H1 (cell line): ENCODE measurements around the gene HTRA2. TPM values are rescaled to one million over a fixed set of nuclear protein-coding genes. Genes with fewer than 3 reads are reported as not detected.

Experiments used
- BACH1 ChIP-seq: IDR thresholded peaks from 2 replicates; pipeline ENCODE4 v1.6.1; 2012; ENCODE audit warnings: low read length, improper control_type of control experiment
- BCL11A ChIP-seq, 2 experiments: IDR thresholded peaks; one replicate each; pipeline ENCODE4 v1.6.1; 2011; ENCODE audit warnings: low read depth in 2 of 2, low read length in 2 of 2, mild to moderate bottlenecking in 2 of 2
- CBX8 ChIP-seq: fragments of 300-800, 300-1000 bp; sonication (generic); IDR thresholded peaks from 2 replicates; pipeline ENCODE4 v1.7.1; 2016; ENCODE audit warnings: low read depth, low read length, borderline replicate concordance
- CEBPB ChIP-seq: IDR thresholded peaks from 2 replicates; pipeline ENCODE4 v1.6.1; 2012; ENCODE audit warnings: low read depth, low read length
- CHD1 ChIP-seq: IDR thresholded peaks from 2 replicates; pipeline ENCODE4 v1.6.1; 2012; ENCODE audit warnings: low read depth, low read length, improper control_type of control experiment
- HDAC6 ChIP-seq: IDR thresholded peaks from one replicate; pipeline ENCODE4 v1.7.1; 2012; ENCODE audit warnings: low read depth, mild to moderate bottlenecking, inconsistent platforms, low read length, moderate library complexity
- JUND ChIP-seq: IDR thresholded peaks from 2 replicates; pipeline ENCODE4 v1.6.1; 2011; ENCODE audit warnings: mild to moderate bottlenecking, improper control_type of control experiment, low read length
- KDM5A ChIP-seq: fragments of 200-600 bp; IDR thresholded peaks from 2 replicates; pipeline ENCODE4 v1.7.1; 2012; ENCODE audit warnings: mild to moderate bottlenecking, low read length, inconsistent platforms, mixed read lengths
- MAFK ChIP-seq: IDR thresholded peaks from 2 replicates; pipeline ENCODE4 v1.6.1; 2012; ENCODE audit warnings: low read depth, mild to moderate bottlenecking, improper control_type of control experiment, low read length
- NRF1 ChIP-seq: IDR thresholded peaks from 2 replicates; pipeline ENCODE4 v1.6.1; 2011; ENCODE audit warnings: mild to moderate bottlenecking, low read depth, low read length, improper control_type of control experiment
- PHF8 ChIP-seq: fragments of 200-600 bp; sonication (generic); conservative IDR thresholded peaks from 2 replicates; pipeline ENCODE4 v1.7.1; 2012; ENCODE audit warnings: low read depth, mild to moderate bottlenecking, inconsistent platforms, low read length, moderate library complexity
- POU5F1 ChIP-seq: IDR thresholded peaks from 2 replicates; pipeline ENCODE4 v1.6.1; 2011; ENCODE audit warnings: low read depth, mild to moderate bottlenecking, low read length, moderate library complexity
- RXRA ChIP-seq: IDR thresholded peaks from 2 replicates; pipeline ENCODE4 v1.6.1; 2011; ENCODE audit warnings: low read depth, mild to moderate bottlenecking, low read length, moderate library complexity; ENCODE audit not compliant: insufficient read depth
- SAP30 ChIP-seq: fragments of 300-600 bp; sonication (generic); IDR thresholded peaks from 2 replicates; pipeline ENCODE4 v1.7.1; 2012; ENCODE audit warnings: low read length, moderate library complexity, mild to moderate bottlenecking, inconsistent platforms; ENCODE audit not compliant: insufficient read depth, insufficient replicate concordance
- SIX5 ChIP-seq: IDR thresholded peaks from 2 replicates; pipeline ENCODE4 v1.6.1; 2011; ENCODE audit warnings: mild to moderate bottlenecking, low read depth, low read length
- SP2 ChIP-seq: IDR thresholded peaks from 2 replicates; pipeline ENCODE4 v1.6.1; 2012; ENCODE audit warnings: mild to moderate bottlenecking, low read length, inconsistent platforms
- SUZ12 ChIP-seq: fragments of 200-600 bp; sonication (generic); IDR thresholded peaks from 2 replicates; pipeline ENCODE4 v1.6.1; 2012; ENCODE audit warnings: mild to moderate bottlenecking, inconsistent platforms, low read length, moderate library complexity, mixed read lengths
- TEAD4 ChIP-seq: IDR thresholded peaks from 2 replicates; pipeline ENCODE4 v1.6.1; 2012; ENCODE audit warnings: low read depth, low read length, inconsistent platforms, mixed read lengths
- YY1 ChIP-seq: IDR thresholded peaks from 2 replicates; pipeline ENCODE4 v1.6.1; 2011; ENCODE audit warnings: low read depth, mild to moderate bottlenecking, low read length
- polyA plus RNA-seq, 7 experiments: library from polyadenylated mRNA; depleted of rRNA in 3 of 7; stranded (reverse) in 5 of 7; unstranded in 2 of 7; fragments of >200 nt in 5 of 7; fragments of 200-250 nt in 2 of 7; gene quantifications; 1 replicate in 5 of 7; 2 replicates in 1 of 7; 4 replicates in 1 of 7; pipeline versions ENCODE4 v1.2.1 to v1.2.3, GENCODE V29; 2011 to 2013; ENCODE audit warnings: missing spikeins in 2 of 7, mixed read lengths in 2 of 7
- total RNA-seq: library from RNA; stranded (reverse); fragmentation: NEBNext Ultra II Directional; extraction: Animal tissue kit (Norgen Biotek cat#: 25700); gene quantifications from 2 replicates; pipeline ENCODE4 v1.2.1, GENCODE V29; 2021
- TF ChIP-seq, protein P1 (sequence below): IDR thresholded peaks from 2 replicates; pipeline ENCODE4 v1.6.1; 2012; ENCODE audit warnings: inconsistent platforms

Gene HTRA2
- total and polyA plus RNA-seq, 2 of the 8 experiments (the other 6 are each of a cell fraction or from before 2014, with no cell fraction given), result 21.6 to 37.6 TPM

- TF ChIP-seq SAP30, result no peak
- TF ChIP-seq HDAC6, result no peak
- TF ChIP-seq CHD1, result no peak
- TF ChIP-seq PHF8, result peak; percentile 38; the same call in 1 of the 2 replicates
- TF ChIP-seq SIX5, result no peak
- no peak for TF ChIP-seq YY1
- TF ChIP-seq MAFK, result no peak
- no peak for TF ChIP-seq BACH1
- no peak for TF ChIP-seq CBX8
- TF ChIP-seq NRF1, result no peak
- TF ChIP-seq TEAD4, result no peak
- no peak for TF ChIP-seq KDM5A
- TF ChIP-seq SP2, result no peak
- TF ChIP-seq RXRA, result no peak
- no peak for TF ChIP-seq POU5F1
- no peak for TF ChIP-seq BCL11A (IDR thresholded peaks at IDR 0.05; ENCODE audit: low read depth in 2 of 2, low read length in 2 of 2)
- no peak for TF ChIP-seq JUND
- TF ChIP-seq, protein P1, sequence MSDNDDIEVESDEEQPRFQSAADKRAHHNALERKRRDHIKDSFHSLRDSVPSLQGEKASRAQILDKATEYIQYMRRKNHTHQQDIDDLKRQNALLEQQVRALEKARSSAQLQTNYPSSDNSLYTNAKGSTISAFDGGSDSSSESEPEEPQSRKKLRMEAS, result peak; percentile 68
- no peak for TF ChIP-seq CEBPB
- TF ChIP-seq SUZ12, result no peak
Measured at GRCh38 chr2:74530239-74531187, 780 bp downstream of the HTRA2 start (continued).
